Keratinocyte (primary cell): ENCODE measurements around the gene ZCCHC7. TPM values are rescaled to one million over a fixed set of nuclear protein-coding genes. Genes with fewer than 3 reads are reported as not detected.

ENCODE experiments used
- DNase-seq: peaks from one replicate; pipeline ENCODE4 v3.0.0-alpha.2; 2011; ENCODE audit warnings: low read depth, missing footprints, low spot score
- FAIRE-seq: peaks from 2 replicates; lab custom pipeline; 2011; peaks lifted over from hg19 to GRCh38; lab: Jason Lieb, UNC
- H2AFZ ChIP-seq: 2 replicates; pipeline ENCODE4 v1.6.0; 2012; ENCODE audit warnings: low read length, control low read depth, inconsistent platforms; ENCODE audit not compliant: control insufficient read depth
- H3K27ac ChIP-seq: 2 replicates; pipeline ENCODE4 v1.5.1; 2011; ENCODE audit warnings: low read length; ENCODE audit not compliant: control insufficient read depth, insufficient read depth
- H3K27me3 ChIP-seq: 3 replicates; pipeline ENCODE4 v1.6.0; 2011; ENCODE audit warnings: low read length; ENCODE audit not compliant: control insufficient read depth, insufficient read depth; ENCODE audit errors: extremely low read depth
- H3K36me3 ChIP-seq, 2 experiments: 2 replicates in 1 of 2; 3 replicates in 1 of 2; pipeline ENCODE4 v1.5.1; 2011; ENCODE audit warnings: low read length in 2 of 2, mild to moderate bottlenecking in 1 of 2; ENCODE audit not compliant: control insufficient read depth in 2 of 2, insufficient read depth in 2 of 2; ENCODE audit errors: extremely low read depth in 1 of 2
- H3K4me1 ChIP-seq: 3 replicates; pipeline ENCODE4 v1.5.1; 2011; ENCODE audit warnings: low read length; ENCODE audit not compliant: control insufficient read depth, insufficient read depth; ENCODE audit errors: extremely low read depth
- H3K4me2 ChIP-seq: 3 replicates; pipeline ENCODE4 v1.6.0; 2011; ENCODE audit warnings: low read depth, low read length; ENCODE audit not compliant: control insufficient read depth, insufficient read depth; ENCODE audit errors: extremely low read depth
- H3K4me3 ChIP-seq, 3 experiments: fragments of 200-600 bp in 1 of 3; sonication (generic) in 1 of 3; 2 replicates in 2 of 3; 3 replicates in 1 of 3; pipeline ENCODE4 v1.5.1; 2011 to 2016; ENCODE audit warnings: low read length in 3 of 3, mild to moderate bottlenecking in 3 of 3, control low read depth in 2 of 3, inconsistent platforms in 1 of 3, low read depth in 1 of 3, mixed read lengths in 1 of 3, mixed run types in 1 of 3, moderate library complexity in 1 of 3; ENCODE audit not compliant: control insufficient read depth in 2 of 3, insufficient read depth in 2 of 3; ENCODE audit errors: extremely low read depth in 1 of 3
- H3K79me2 ChIP-seq: 2 replicates; pipeline ENCODE4 v1.6.0; 2012; ENCODE audit warnings: low read length; ENCODE audit not compliant: control insufficient read depth, insufficient read depth
- H3K9ac ChIP-seq: 3 replicates; pipeline ENCODE4 v1.6.0; 2011; ENCODE audit warnings: low read length; ENCODE audit not compliant: control insufficient read depth, insufficient read depth; ENCODE audit errors: extremely low read depth
- H3K9me1 ChIP-seq: 3 replicates; pipeline ENCODE4 v1.6.0; 2011; ENCODE audit warnings: low read length; ENCODE audit not compliant: control insufficient read depth, insufficient read depth; ENCODE audit errors: extremely low read depth
- H3K9me3 ChIP-seq: 2 replicates; pipeline ENCODE4 v1.5.1; 2012; ENCODE audit warnings: low read depth, low read length; ENCODE audit not compliant: control insufficient read depth
- H4K20me1 ChIP-seq: 3 replicates; pipeline ENCODE4 v1.6.0; 2011; ENCODE audit warnings: low read length; ENCODE audit not compliant: control insufficient read depth, insufficient read depth; ENCODE audit errors: extremely low read depth
- EZH2 ChIP-seq: IDR thresholded peaks from one replicate; pipeline ENCODE4 v1.6.1; 2012; ENCODE audit warnings: inconsistent platforms, mild to moderate bottlenecking, low read length, moderate library complexity
- dilution Hi-C: fragments of 300-500 bp; cut with MboI; formaldehyde crosslinking; loops from one replicate; pipeline ENCODE4 v1.7.0; 2020; ENCODE audit warnings: low sequenced_read_pairs; ENCODE audit not compliant: extremely low pct_ligation_motif_present
- polyA plus RNA-seq, 5 experiments: library from polyadenylated mRNA; depleted of rRNA in 3 of 5; stranded (reverse) in 3 of 5; stranded (forward) in 1 of 5; unstranded in 1 of 5; fragments of >200 nt; gene quantifications; 1 replicate in 1 of 5; 2 replicates in 3 of 5; 3 replicates in 1 of 5; pipeline versions ENCODE4 v1.2.1 to v1.2.3, GENCODE V29; 2011 to 2012; ENCODE audit warnings: missing spikeins in 2 of 5, low read depth in 1 of 5, low replicate concordance in 1 of 5
- TF ChIP-seq, protein P1 (sequence below), 3 experiments: IDR thresholded peaks in 1 of 3; conservative IDR thresholded peaks in 1 of 3; optimal IDR thresholded peaks in 1 of 3; 2 replicates in 2 of 3; 3 replicates in 1 of 3; pipeline versions ENCODE3 to v1.5.1; 2011; ENCODE audit warnings: low read length in 3 of 3, mild to moderate bottlenecking in 3 of 3, moderate library complexity in 2 of 3, control low read depth in 1 of 3, inconsistent platforms in 1 of 3; ENCODE audit not compliant: insufficient read depth in 2 of 3; ENCODE audit errors: extremely low read depth in 1 of 3

The ZCCHC7 gene
- polyA plus RNA-seq, 1 donor (not counting 4 experiments of a cell fraction or from before 2014, with no cell fraction given), result 16.5 TPM

DNA sequence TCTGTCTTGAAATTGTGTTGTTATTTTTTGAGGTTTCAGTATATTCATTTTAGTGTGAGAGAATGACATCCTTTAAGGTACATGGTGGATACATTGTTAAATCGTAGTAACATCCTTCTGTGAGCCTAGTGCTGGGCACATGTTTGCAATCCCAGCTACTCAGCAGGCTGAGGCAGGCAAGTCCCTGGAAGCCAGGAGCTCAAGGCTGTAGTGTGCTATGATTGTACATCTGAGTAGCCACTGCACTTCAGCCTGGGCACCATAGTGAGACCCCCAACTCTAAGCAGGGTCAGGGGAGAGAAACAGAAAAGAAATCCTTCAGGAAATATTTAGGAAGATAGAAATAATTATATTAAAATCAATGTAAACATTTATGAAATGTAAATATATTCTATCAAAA, 62.3 kb downstream of the ZCCHC7 start:
- Histone ChIP-seq H3K27me3 (no peaks in the 10 kb centered on the region), H3K27ac (no peak overlapping the region), H3K9me1 (no peaks in the 10 kb centered on the region), H3K4me2 (no peak overlapping the region), H3K4me1 (no peaks in the 10 kb centered on the region), H3K36me3 (peaks cover 0 to 1% of the 10 kb centered on the region in 2 experiments), H2AFZ (no peak overlapping the region), H3K9me3 (no peaks in the 10 kb centered on the region), H4K20me1 (no peaks in the 10 kb centered on the region), H3K4me3 (no peak overlapping the region), H3K9ac (no peak overlapping the region), H3K79me2 (no peaks in the 10 kb centered on the region)
- no peak for DNase-seq
- dilution Hi-C loops, result no loop called here
- TF ChIP-seq, protein P1, sequence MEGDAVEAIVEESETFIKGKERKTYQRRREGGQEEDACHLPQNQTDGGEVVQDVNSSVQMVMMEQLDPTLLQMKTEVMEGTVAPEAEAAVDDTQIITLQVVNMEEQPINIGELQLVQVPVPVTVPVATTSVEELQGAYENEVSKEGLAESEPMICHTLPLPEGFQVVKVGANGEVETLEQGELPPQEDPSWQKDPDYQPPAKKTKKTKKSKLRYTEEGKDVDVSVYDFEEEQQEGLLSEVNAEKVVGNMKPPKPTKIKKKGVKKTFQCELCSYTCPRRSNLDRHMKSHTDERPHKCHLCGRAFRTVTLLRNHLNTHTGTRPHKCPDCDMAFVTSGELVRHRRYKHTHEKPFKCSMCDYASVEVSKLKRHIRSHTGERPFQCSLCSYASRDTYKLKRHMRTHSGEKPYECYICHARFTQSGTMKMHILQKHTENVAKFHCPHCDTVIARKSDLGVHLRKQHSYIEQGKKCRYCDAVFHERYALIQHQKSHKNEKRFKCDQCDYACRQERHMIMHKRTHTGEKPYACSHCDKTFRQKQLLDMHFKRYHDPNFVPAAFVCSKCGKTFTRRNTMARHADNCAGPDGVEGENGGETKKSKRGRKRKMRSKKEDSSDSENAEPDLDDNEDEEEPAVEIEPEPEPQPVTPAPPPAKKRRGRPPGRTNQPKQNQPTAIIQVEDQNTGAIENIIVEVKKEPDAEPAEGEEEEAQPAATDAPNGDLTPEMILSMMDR (optimal IDR thresholded peaks at IDR 0.05 in 1 of 3, IDR thresholded peaks at IDR 0.05 in 1 of 3, conservative IDR thresholded peaks at IDR 0.05 in 1 of 3; ENCODE audit: extremely low read depth in 1 of 3, insufficient read depth in 2 of 3, low read length in 3 of 3), result no peak
- TF ChIP-seq EZH2, result no peak
- no peak for FAIRE-seq

DNA sequence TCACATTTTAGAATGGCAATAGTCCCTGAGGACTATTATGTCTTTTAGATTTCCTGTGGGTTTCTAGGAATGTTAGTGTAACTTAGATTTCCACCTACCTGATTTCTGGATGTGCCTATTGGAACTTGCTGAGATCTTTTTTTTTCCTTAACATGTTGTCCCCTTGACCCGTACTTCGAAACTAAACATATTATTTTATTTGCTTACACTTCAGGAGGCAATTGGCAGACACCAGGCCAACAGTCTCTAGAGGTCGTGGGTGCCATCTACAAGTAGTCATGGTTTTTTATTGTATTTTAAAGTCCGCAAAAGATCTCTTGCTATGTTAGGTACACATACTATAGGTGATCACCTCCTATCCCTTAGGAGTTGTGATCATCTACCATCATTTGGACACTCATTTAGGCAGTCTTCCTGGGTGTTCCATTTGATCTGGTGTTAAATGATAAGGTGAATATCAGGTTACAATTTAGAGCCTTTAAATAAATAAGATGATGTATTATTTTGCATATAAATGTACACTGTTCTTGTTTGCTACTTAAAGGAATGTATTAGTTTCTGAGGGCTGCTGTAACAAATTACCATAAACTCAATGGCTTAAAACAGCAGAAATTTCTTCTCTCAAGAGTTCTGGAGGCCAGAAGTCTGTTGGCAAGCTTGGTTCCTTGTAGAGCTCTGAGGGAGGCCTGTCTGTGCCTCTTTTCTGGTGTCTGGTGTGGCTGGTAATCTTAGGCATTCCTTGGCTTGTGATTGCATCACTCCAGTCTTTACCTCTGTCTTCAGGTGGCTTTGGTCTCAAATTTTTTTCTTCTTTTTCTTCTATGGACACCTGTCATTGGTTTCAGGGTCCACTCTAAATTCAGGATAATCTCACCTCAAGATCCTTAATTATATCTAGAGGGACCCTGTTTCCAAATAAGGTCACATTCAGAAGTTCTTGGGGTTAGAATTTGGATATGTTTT, 64.8 kb downstream of the ZCCHC7 start:
- Histone ChIP-seq H3K4me3 (no peak overlapping the region), H3K79me2 (no peaks in the 10 kb centered on the region), H3K27ac (no peak overlapping the region), H3K9me1 (no peaks in the 10 kb centered on the region), H3K9ac (no peak overlapping the region), H2AFZ (no peak overlapping the region), H3K27me3 (no peaks in the 10 kb centered on the region), H3K4me2 (no peak overlapping the region), H4K20me1 (no peaks in the 10 kb centered on the region), H3K36me3 (peaks cover 0 to 1% of the 10 kb centered on the region in 2 experiments), H3K9me3 (no peaks in the 10 kb centered on the region), H3K4me1 (no peaks in the 10 kb centered on the region)
- TF ChIP-seq EZH2, result no peak
- TF ChIP-seq, protein P1 (optimal IDR thresholded peaks at IDR 0.05 in 1 of 3, IDR thresholded peaks at IDR 0.05 in 1 of 3, conservative IDR thresholded peaks at IDR 0.05 in 1 of 3; ENCODE audit: extremely low read depth in 1 of 3, insufficient read depth in 2 of 3, low read length in 3 of 3), result no peak
- FAIRE-seq (no peak), DNase-seq (no peak)
- dilution Hi-C loops, result no loop called here
